ENCODE data around the gene SLC4A7. TPM values are rescaled to one million over a fixed set of nuclear protein-coding genes. Genes with fewer than 3 reads are reported as not detected.

The SLC4A7 gene
- polyA plus RNA-seq, 1 of the 3 experiments (the other 2 are of a cell fraction): 3.9 TPM

GRCh38 chr3:27378331-27378730, 105.9 kb downstream of the SLC4A7 start:
- ChIA-PET CTCF (no interaction called here), POLR2A (no interaction called here)
- Histone ChIP-seq H3K4me2 (no peak overlapping the region), H3K27ac (ENCODE audit: low read depth in 2 of 2, low read length in 1 of 2) (no peak overlapping the region), H3F3A (replicated peaks; ENCODE audit: insufficient read depth) (peaks cover 8% of the 10 kb centered on the region), H3K4me3 (ENCODE audit: low read depth in 2 of 2, low read length in 1 of 2) (no peak overlapping the region), H2AFZ (ENCODE audit: low read depth) (no peak overlapping the region), H3K9me2 (no peaks in the 10 kb centered on the region; the same call in 1 of the 2 replicates), H3K27me3 (ENCODE audit: insufficient read depth) (no peaks in the 10 kb centered on the region), H3K9me3 (no peaks in the 10 kb centered on the region), H3K79me2 (ENCODE audit: insufficient read depth) (no peaks in the 10 kb centered on the region; the same call in 1 of the 2 replicates), H3K4me1 (ENCODE audit: control insufficient read depth in 1 of 2, insufficient read depth in 2 of 2, low read depth in 1 of 2, low read length in 1 of 2) (no peaks in the 10 kb centered on the region), H3K36me3 (replicated peaks in 1 of 2; ENCODE audit: control insufficient read depth in 1 of 2, insufficient read depth in 2 of 2, low read length in 1 of 2) (peaks cover 63 to 75% of the 10 kb centered on the region in 2 experiments), H3K9ac (no peak overlapping the region), H4K20me1 (ENCODE audit: insufficient read depth) (no peaks in the 10 kb centered on the region)
- DNase-seq: no peak
- TF ChIP-seq, protein P1, sequence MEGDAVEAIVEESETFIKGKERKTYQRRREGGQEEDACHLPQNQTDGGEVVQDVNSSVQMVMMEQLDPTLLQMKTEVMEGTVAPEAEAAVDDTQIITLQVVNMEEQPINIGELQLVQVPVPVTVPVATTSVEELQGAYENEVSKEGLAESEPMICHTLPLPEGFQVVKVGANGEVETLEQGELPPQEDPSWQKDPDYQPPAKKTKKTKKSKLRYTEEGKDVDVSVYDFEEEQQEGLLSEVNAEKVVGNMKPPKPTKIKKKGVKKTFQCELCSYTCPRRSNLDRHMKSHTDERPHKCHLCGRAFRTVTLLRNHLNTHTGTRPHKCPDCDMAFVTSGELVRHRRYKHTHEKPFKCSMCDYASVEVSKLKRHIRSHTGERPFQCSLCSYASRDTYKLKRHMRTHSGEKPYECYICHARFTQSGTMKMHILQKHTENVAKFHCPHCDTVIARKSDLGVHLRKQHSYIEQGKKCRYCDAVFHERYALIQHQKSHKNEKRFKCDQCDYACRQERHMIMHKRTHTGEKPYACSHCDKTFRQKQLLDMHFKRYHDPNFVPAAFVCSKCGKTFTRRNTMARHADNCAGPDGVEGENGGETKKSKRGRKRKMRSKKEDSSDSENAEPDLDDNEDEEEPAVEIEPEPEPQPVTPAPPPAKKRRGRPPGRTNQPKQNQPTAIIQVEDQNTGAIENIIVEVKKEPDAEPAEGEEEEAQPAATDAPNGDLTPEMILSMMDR (IDR thresholded peaks at IDR 0.05): no peak
- no peak for TF ChIP-seq RXRA (IDR thresholded peaks at IDR 0.05; ENCODE audit: borderline replicate concordance, low read depth)
- TF ChIP-seq GATA2 (CRISPR knock-in tag; IDR thresholded peaks at IDR 0.05): no peak
- no peak for TF ChIP-seq FOXM1 (IDR thresholded peaks at IDR 0.05; ENCODE audit: low read depth)
- no peak for TF ChIP-seq NFIC (IDR thresholded peaks at IDR 0.05; ENCODE audit: borderline replicate concordance)
- TF ChIP-seq ELF1 (IDR thresholded peaks at IDR 0.05): no peak
- no peak for TF ChIP-seq TAF1 (IDR thresholded peaks at IDR 0.05; ENCODE audit: borderline replicate concordance, low read depth, low read length)
- TF ChIP-seq JUND (IDR thresholded peaks at IDR 0.05): no peak
- no peak for TF ChIP-seq YY1 (IDR thresholded peaks at IDR 0.05; ENCODE audit: low read depth)
- TF ChIP-seq RFX5 (IDR thresholded peaks at IDR 0.05; ENCODE audit: low read length): no peak

- TF ChIP-seq CHD2 (IDR thresholded peaks at IDR 0.05; ENCODE audit: low read length, partially characterized antibody) (no peak), FOXM1 (IDR thresholded peaks at IDR 0.05; ENCODE audit: low read depth) (no peak), ELF1 (IDR thresholded peaks at IDR 0.05) (no peak), TAF1 (IDR thresholded peaks at IDR 0.05; ENCODE audit: borderline replicate concordance, low read depth, low read length) (no peak), SIN3A (IDR thresholded peaks at IDR 0.05; ENCODE audit: borderline replicate concordance, low read depth, low read length) (no peak), TCF12 (IDR thresholded peaks at IDR 0.05) (no peak), GABPA (IDR thresholded peaks at IDR 0.05; ENCODE audit: low read depth) (no peak), NRF1 (IDR thresholded peaks at IDR 0.05; ENCODE audit: low read depth, low read length) (no peak), NFIC (IDR thresholded peaks at IDR 0.05; ENCODE audit: borderline replicate concordance) (no peak), REST (IDR thresholded peaks at IDR 0.05; ENCODE audit: low read depth, low read length) (no peak), RCOR1 (IDR thresholded peaks at IDR 0.05; ENCODE audit: low read length) (no peak)
- TF ChIP-seq, protein P2, sequence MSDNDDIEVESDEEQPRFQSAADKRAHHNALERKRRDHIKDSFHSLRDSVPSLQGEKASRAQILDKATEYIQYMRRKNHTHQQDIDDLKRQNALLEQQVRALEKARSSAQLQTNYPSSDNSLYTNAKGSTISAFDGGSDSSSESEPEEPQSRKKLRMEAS (IDR thresholded peaks at IDR 0.05; ENCODE audit: low read depth): no peak
- no peaks in the 10 kb centered on the region for H3K27me3 ChIP-seq (ENCODE audit: insufficient read depth)
- no peaks in the 10 kb centered on the region for H3K4me1 ChIP-seq (ENCODE audit: control insufficient read depth in 1 of 2, insufficient read depth in 2 of 2, low read depth in 1 of 2, low read length in 1 of 2)
- H2AFZ ChIP-seq (ENCODE audit: low read depth): no peak overlapping the region
- no peak overlapping the region for H3K4me3 ChIP-seq (ENCODE audit: low read depth in 2 of 2, low read length in 1 of 2)
- H3K9ac ChIP-seq: no peak overlapping the region
- peaks cover 58 to 74% of the 10 kb centered on the region in 2 experiments for H3K36me3 ChIP-seq (replicated peaks in 1 of 2; ENCODE audit: control insufficient read depth in 1 of 2, insufficient read depth in 2 of 2, low read length in 1 of 2)
- H3K27ac ChIP-seq (ENCODE audit: low read depth in 2 of 2, low read length in 1 of 2): no peak overlapping the region
- ChIA-PET POLR2A (no interaction called here), CTCF (no interaction called here)
- H3F3A ChIP-seq (replicated peaks; ENCODE audit: insufficient read depth): peaks cover 17% of the 10 kb centered on the region
- no peaks in the 10 kb centered on the region; the same call in 1 of the 2 replicates for H3K79me2 ChIP-seq (ENCODE audit: insufficient read depth)
- 91% methylated on average over 6 of the region's 6 CpGs for WGBS (ENCODE audit: low lambda C conversion rate)
- no peaks in the 10 kb centered on the region; the same call in 1 of the 2 replicates for H3K9me2 ChIP-seq
- H4K20me1 ChIP-seq (ENCODE audit: insufficient read depth): no peaks in the 10 kb centered on the region
- DNase-seq: no peak
- H3K4me2 ChIP-seq: no peak overlapping the region
- H3K9me3 ChIP-seq: no peaks in the 10 kb centered on the region
Measured at GRCh38 chr3:27376109-27376772, 107.9 kb downstream of the SLC4A7 start.

Measured in SK-N-SH (cell line).